GM18508 (cell line): Measurements from ENCODE around the gene TSPAN18.

Source experiments
- ATAC-seq: cut with Tn5 transposase; IDR thresholded peaks from one replicate; pipeline ENCODE4 v1.9.1; 2021; ENCODE audit warnings: moderate number of reproducible peaks; ENCODE audit not compliant: insufficient read depth, unreplicated experiment

Gene TSPAN18

GRCh38 chr11:44775366-44775984 is 48.7 kb downstream of the TSPAN18 start:
- no peak for ATAC-seq

GRCh38 chr11:44775985-44776446 is 49.3 kb downstream of the TSPAN18 start:
- ATAC-seq, result no peak

DNA sequence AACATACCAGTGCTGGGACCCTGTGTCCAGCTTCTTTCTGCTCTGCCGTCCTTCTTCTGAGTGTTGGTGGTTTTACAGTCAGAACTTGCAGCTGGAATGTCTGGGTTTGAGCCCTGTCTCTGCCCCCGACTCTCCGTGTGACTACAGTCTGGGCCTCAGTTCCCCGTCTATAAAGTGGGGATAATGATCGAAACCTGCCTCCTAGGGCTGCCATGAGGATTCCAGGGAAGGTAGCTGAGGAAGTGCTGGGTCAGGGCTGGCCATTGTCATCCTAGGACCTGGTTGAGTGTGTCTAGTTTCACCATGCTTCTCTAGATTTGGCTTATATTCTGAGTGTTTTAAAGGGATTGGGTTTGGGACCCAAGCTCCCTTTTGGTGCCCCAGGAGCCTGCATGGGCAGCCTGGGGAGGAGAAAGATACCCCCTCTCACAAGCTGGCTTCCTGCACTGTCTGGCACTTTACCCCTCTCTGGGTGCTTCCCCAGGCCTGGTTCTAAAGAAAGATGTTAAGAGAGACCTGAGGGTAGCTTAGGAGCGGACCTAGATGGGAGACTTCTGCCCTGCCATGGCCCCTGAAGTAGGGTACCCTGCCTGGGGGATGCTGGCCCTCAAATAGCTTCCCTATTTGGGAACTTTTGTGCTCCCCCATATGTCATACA is 49.9 kb downstream of the TSPAN18 start:
- ATAC-seq, result no peak

DNA sequence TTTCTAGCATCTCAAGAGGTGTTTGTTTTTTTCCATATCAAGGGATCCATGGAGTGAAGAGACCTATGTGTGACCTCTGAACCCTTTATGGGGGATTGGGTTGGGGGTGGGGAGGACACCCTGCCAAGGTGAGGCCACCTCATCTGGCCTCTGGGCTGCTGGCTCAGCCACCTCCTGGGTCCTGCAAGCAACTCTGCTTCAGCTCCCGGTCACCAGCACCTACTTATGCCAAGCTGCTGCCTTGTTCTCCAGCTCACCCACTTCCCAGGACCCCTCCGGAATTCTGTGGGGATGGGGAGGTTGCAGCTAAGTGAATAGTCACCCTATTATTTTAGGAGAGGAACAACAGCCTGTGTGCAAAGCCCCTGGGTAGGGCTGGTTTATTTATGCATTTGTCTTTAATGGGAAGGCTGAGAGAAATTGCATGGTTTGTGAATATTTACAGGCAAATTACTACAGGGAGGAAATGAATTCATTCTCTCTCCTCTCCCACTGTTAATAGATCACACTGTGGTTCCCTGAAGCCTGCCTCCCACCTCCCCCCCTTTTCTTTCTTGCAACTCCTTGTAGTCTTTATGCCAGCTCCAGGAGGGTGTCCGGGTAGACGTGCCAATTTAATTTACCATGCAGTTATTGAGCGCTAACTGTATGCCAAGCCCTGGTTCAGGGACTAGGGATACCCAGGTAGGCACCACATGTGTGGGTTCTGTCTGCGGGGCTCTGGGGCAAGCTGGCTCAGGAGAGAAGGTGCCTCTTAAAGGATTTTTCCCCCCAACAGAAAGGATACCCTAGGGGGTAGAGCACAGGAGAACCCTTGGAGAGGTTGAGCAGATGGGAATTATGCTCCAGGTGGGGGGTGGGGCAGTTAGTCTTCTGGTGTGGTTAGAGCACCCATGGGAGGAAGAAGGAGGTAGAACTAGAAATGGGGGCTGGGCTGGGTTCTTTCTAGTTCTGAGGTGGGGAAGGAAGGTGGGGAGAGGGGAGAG is 50.7 kb downstream of the TSPAN18 start:
- ATAC-seq, result no peak

GRCh38 chr11:44778195-44779100 is 51.7 kb downstream of the TSPAN18 start:
- ATAC-seq, result no peak

- no peak for ATAC-seq
These were observed 53.2 kb downstream of the TSPAN18 start for GRCh38 chr11:44779736-44780520.

DNA sequence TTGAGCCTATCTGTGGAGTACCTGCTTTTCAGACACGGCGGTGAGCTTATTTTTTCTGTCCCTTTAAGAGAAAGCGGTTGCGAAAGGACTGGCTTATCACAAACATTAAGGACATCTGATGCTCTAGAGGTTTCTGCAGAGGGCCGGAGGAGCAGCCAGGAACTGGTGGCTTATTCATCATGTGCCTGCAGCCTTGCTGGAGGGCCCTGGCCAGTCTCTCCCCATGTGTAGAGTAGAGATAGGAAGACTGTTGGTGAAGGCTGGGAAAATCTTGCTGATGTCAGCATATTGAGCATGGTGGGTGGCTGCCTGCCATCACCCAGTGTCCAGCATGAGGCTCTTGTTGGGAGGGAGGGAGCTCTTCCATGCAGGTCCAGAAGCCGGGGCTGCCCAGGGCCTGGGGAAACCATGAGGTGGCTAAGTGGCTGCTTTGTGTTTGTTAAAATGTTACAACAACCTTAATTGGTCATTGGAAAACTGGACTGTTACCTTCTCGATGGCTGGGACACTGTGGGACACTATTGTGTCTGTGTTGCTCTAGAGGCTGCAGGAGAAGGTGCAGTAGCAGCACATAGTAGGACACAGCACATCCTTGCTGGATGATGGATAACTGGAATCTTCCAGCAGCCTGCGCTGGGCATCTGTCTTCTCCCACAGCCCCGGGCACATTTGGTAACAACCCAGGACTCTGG is 54.3 kb downstream of the TSPAN18 start:
- ATAC-seq, result no peak

GRCh38 chr11:44781655-44782054 is 54.9 kb downstream of the TSPAN18 start:
- ATAC-seq, result no peak

GRCh38 chr11:44782478-44782877 is 55.7 kb downstream of the TSPAN18 start:
- ATAC-seq, result no peak

- no peak for ATAC-seq
These were observed 57.6 kb downstream of the TSPAN18 start for GRCh38 chr11:44784436-44784760.

DNA sequence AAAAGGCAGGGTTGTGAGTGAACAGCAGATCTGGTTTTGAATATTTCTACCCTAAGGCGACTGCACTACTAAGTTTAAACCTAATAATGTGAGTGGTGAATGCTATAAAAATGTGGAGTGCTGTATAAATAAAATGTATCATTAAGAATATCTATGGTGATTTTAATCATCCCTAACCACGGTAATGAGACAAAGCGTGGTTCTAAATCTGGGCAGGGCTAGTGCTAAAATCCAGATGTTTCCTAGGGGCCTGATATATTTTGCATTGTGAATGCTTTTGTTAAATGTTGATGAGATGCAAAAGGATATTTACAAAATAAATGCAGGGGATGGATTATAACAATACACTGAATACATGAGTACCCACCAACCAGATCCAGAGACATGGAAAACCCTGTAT is 58.1 kb downstream of the TSPAN18 start:
- ATAC-seq, result no peak

- no peak for ATAC-seq
These were observed 59.3 kb downstream of the TSPAN18 start for GRCh38 chr11:44785856-44786607.

- no peak for ATAC-seq
These were observed 60.3 kb downstream of the TSPAN18 start for GRCh38 chr11:44787070-44787469.

DNA sequence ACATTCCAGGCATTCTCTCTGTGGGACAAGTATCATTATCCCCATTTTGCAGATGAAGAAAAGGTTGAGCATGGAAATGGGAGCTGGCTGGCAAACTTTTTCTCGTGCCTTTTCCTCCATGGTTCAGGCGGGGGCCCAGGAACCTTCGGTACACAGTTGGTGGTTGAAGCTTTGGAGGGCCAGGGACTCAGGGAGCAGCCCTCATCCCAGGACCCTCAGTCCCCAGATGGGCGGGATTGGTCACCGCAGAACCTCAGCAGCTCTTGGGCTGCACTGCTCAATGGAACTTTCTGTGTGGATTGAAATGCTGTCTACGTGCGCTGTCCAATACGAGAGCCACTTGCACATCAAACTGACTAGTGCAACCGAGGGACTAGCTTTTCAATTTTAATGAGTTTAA is 61.2 kb downstream of the TSPAN18 start:
- ATAC-seq, result no peak

DNA sequence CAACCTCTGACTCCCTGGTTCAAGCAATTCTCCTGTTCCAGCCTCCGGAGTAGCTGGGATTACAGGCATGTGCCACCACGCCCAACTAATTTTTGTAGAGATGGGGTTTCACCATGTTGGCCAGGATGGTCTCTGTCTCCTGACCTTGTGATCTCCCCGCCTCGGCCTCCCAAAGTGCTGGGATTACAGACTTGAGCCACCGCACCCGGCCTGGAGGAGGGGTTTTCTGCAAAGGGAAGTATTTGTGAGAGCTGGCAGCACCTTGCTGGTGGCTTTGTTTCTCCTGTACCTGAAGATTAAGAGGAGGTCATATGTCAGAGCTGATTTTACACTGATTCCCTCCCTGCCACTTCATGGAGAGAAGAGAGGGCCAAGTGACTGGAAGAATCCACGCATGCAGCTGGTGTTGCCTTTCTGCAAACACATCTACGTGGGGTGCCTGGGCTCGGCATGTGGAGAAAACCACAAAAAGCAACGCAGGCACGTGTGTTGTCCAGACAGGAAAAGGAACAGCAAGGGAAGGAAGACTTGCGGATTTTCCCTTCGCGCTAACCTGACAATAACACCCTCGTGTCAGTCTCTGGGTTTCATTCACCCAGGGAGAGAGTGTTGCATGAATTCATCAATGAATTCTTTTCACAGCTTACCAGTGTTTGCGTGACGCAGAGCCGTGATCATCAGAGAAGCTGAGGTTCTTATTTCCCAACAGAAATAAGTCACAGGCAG is 61.9 kb downstream of the TSPAN18 start:
- ATAC-seq, result no peak

GRCh38 chr11:44789496-44789895 is 62.7 kb downstream of the TSPAN18 start:
- no peak for ATAC-seq

DNA sequence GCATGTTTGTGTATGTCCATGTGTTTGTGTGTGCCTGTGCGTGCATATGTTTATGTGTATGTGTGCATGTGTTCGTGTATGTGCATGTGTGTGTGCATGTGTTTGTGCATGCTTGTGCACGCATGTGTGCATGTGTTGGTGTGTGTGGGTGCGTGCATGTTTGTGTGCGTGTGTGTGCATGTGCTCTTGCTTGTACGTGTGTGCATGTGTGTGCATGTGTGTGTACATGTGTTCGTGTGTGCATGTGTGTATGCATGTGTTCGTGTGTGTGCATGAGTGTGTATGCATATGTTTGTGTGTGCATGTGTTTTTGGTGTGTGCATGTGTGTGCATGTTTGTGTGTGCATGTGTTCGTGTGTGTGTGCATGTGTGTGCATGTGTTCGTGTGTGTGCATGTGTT is 63.4 kb downstream of the TSPAN18 start:
- ATAC-seq, result no peak
